Loucy (cell line): ENCODE measurements around the gene PSG1.
"Not testable (repeated sequence)": the region's sequence is repeated elsewhere in the genome, so short reads cannot be mapped to it uniquely, and the experiment has no call there.

Experiments
- H2AFZ ChIP-seq: fragments of 200-600 bp; sonication (generic); 2 replicates; pipeline ENCODE4 v1.6.0; 2016; ENCODE audit warnings: antibody characterized with exemption, mild to moderate bottlenecking, low read length, moderate library complexity
- H3F3A ChIP-seq: fragments of 200-600 bp; 2 replicates; pipeline ENCODE4 v1.6.0; 2016; ENCODE audit warnings: antibody characterized with exemption, low read depth, mild to moderate bottlenecking
- H3K27me3 ChIP-seq: fragments of 200-600 bp; sonication (generic); 2 replicates; pipeline ENCODE4 v1.6.1; 2014; ENCODE audit warnings: low read length, mild to moderate bottlenecking; ENCODE audit not compliant: insufficient read depth, poor library complexity, severe bottlenecking
- H3K36me3 ChIP-seq: fragments of 200-600 bp; sonication (generic); 2 replicates; pipeline ENCODE4 v1.6.1; 2016; ENCODE audit warnings: low read length; ENCODE audit not compliant: insufficient read depth
- H3K4me1 ChIP-seq: fragments of 200-600 bp; sonication (generic); 2 replicates; pipeline ENCODE4 v1.5.1; 2014; ENCODE audit warnings: low read length, mild to moderate bottlenecking; ENCODE audit not compliant: insufficient read depth, poor library complexity, severe bottlenecking
- H3K4me2 ChIP-seq: fragments of 200-600 bp; sonication (generic); 2 replicates; pipeline ENCODE4 v1.6.0; 2014; ENCODE audit warnings: antibody characterized with exemption, low read length, low read depth, mild to moderate bottlenecking; ENCODE audit not compliant: poor library complexity, severe bottlenecking
- H3K4me3 ChIP-seq: fragments of 200-600 bp; sonication (generic); 2 replicates; pipeline ENCODE4 v1.5.1; 2014; ENCODE audit warnings: low read length, mild to moderate bottlenecking, mixed read lengths; ENCODE audit not compliant: poor library complexity, severe bottlenecking
- H3K79me2 ChIP-seq: fragments of 200-600 bp; sonication (generic); 2 replicates; pipeline ENCODE4 v1.6.1; 2014; ENCODE audit warnings: low read length; ENCODE audit not compliant: insufficient read depth
- H3K9ac ChIP-seq: fragments of 200-600 bp; sonication (generic); 2 replicates; pipeline ENCODE4 v1.6.0; 2014; ENCODE audit warnings: mild to moderate bottlenecking, low read depth, low read length, moderate library complexity; ENCODE audit not compliant: poor library complexity, severe bottlenecking
- H3K9me2 ChIP-seq: fragments of 200-600 bp; sonication (generic); replicated peaks from 2 replicates; pipeline ENCODE4 v1.6.1; 2016; ENCODE audit warnings: low read depth, low read length, mixed read lengths
- H3K9me3 ChIP-seq: fragments of 200-600 bp; sonication (generic); 2 replicates; pipeline ENCODE4 v1.6.1; 2014; ENCODE audit warnings: mild to moderate bottlenecking, antibody characterized with exemption, low read length, low read depth; ENCODE audit not compliant: insufficient read depth
- H4K20me1 ChIP-seq: fragments of 200-600 bp; sonication (generic); 2 replicates; pipeline ENCODE4 v1.6.0; 2014; ENCODE audit warnings: antibody characterized with exemption, low read length, mild to moderate bottlenecking; ENCODE audit not compliant: insufficient read depth, poor library complexity, severe bottlenecking

The PSG1 gene

GRCh38 chr19:42917634-42918033 lies 38.1 kb upstream of the PSG1 start, which contains the start of gene PSG6:
Gene PSG6, minus strand, starts transcription at chr19:42917894. Its CDS starts 102 bp downstream, at chr19:42917792.
- not testable (repeated sequence) for H4K20me1 ChIP-seq, H3K9me2 ChIP-seq, H3K4me2 ChIP-seq, H3K9ac ChIP-seq, H3F3A ChIP-seq, H3K4me1 ChIP-seq, H3K4me3 ChIP-seq, H3K79me2 ChIP-seq, H2AFZ ChIP-seq, H3K27me3 ChIP-seq, H3K36me3 ChIP-seq, H3K9me3 ChIP-seq

GRCh38 chr19:42916931-42917330 lies 37.4 kb upstream of the PSG1 start:
- H2AFZ ChIP-seq, H3K4me1 ChIP-seq, H3K9me2 ChIP-seq, H3K27me3 ChIP-seq, H3K4me3 ChIP-seq, H4K20me1 ChIP-seq, H3K36me3 ChIP-seq, H3K9me3 ChIP-seq, H3K79me2 ChIP-seq, H3K4me2 ChIP-seq, H3F3A ChIP-seq, H3K9ac ChIP-seq: not testable (repeated sequence)

- not testable (repeated sequence) for H3K9ac ChIP-seq, H4K20me1 ChIP-seq, H3K79me2 ChIP-seq, H3K9me3 ChIP-seq, H3K27me3 ChIP-seq, H3K9me2 ChIP-seq, H3K4me1 ChIP-seq, H3K36me3 ChIP-seq, H3K4me2 ChIP-seq, H2AFZ ChIP-seq, H3F3A ChIP-seq, H3K4me3 ChIP-seq
Observed at GRCh38 chr19:42913516-42913915, 34.0 kb upstream of the PSG1 start.

GRCh38 chr19:42912941-42913340 lies 33.4 kb upstream of the PSG1 start:
- not testable (repeated sequence) for H3K79me2 ChIP-seq, H3K4me1 ChIP-seq, H3K9ac ChIP-seq, H3K9me2 ChIP-seq, H2AFZ ChIP-seq, H3K27me3 ChIP-seq, H3K4me2 ChIP-seq, H3K36me3 ChIP-seq, H4K20me1 ChIP-seq, H3K9me3 ChIP-seq, H3K4me3 ChIP-seq, H3F3A ChIP-seq

GRCh38 chr19:42911731-42912130 lies 32.2 kb upstream of the PSG1 start:
- not testable (repeated sequence) for H4K20me1 ChIP-seq, H3K9ac ChIP-seq, H3K79me2 ChIP-seq, H3K4me2 ChIP-seq, H3K9me2 ChIP-seq, H3K36me3 ChIP-seq, H3K4me1 ChIP-seq, H3K9me3 ChIP-seq, H3F3A ChIP-seq, H2AFZ ChIP-seq, H3K4me3 ChIP-seq, H3K27me3 ChIP-seq

- H3K9ac ChIP-seq, H4K20me1 ChIP-seq, H3K9me3 ChIP-seq, H3K4me1 ChIP-seq, H3K4me2 ChIP-seq, H3F3A ChIP-seq, H3K79me2 ChIP-seq, H3K36me3 ChIP-seq, H3K4me3 ChIP-seq, H3K27me3 ChIP-seq, H3K9me2 ChIP-seq, H2AFZ ChIP-seq: not testable (repeated sequence)
Observed at GRCh38 chr19:42906162-42906561, 26.6 kb upstream of the PSG1 start.

- H4K20me1 ChIP-seq, H3K4me2 ChIP-seq: not testable (repeated sequence)
Observed at GRCh38 chr19:42900561-42900960, 21.0 kb upstream of the PSG1 start.

GRCh38 chr19:42899674-42900073 lies 20.2 kb upstream of the PSG1 start:
- H3K4me3 ChIP-seq, H3K9me3 ChIP-seq, H3F3A ChIP-seq, H3K9ac ChIP-seq, H2AFZ ChIP-seq, H4K20me1 ChIP-seq, H3K27me3 ChIP-seq, H3K4me2 ChIP-seq, H3K9me2 ChIP-seq, H3K79me2 ChIP-seq, H3K4me1 ChIP-seq, H3K36me3 ChIP-seq: not testable (repeated sequence)

More at GRCh38 chr19:42900561-42900960, 21.0 kb upstream of the PSG1 start:
- not testable (repeated sequence) for H3K9me2 ChIP-seq, H3K36me3 ChIP-seq, H3K4me3 ChIP-seq, H3K79me2 ChIP-seq, H3K4me1 ChIP-seq, H2AFZ ChIP-seq, H3K27me3 ChIP-seq, H3F3A ChIP-seq, H3K9ac ChIP-seq, H3K9me3 ChIP-seq
